Measurements from ENCODE around the gene ANKRD16. TPM values are rescaled to one million over a fixed set of nuclear protein-coding genes. Genes with fewer than 3 reads are reported as not detected.
"Not testable (repeated sequence)": the region's sequence is repeated elsewhere in the genome, so short reads cannot be mapped to it uniquely, and the experiment has no call there.

ANKRD16 gene
- total RNA-seq, 6 donors from 2014 or later, result 4.3 to 27.2 (median 7.5) TPM

DNA sequence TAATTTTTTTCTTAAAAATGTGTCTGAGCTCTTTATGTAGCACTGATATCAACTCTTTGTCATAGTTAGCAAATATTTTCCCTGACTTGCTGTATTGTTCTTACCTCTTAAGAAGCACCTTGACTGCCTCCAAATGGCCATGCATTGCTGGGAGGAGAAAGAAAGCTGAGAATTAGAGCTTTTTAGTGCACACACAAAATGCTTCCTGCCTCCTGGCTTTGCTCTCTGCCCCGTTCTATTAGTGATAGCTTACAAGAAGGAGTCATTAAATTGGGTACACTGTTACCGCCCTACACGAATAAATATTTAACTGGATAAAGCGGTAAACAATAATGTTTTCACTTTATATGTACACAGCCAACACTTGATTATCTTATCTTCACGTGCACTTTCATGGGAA is 4.1 kb downstream of the ANKRD16 start:
- Histone ChIP-seq H3K9me3 (no peaks in the 10 kb centered on the region), H3K27ac (no peak overlapping the region), H3K36me3 (peaks cover 5 to 40% (median 24%) of the 10 kb centered on the region in 4 donors), H3K27me3 (no peaks in the 10 kb centered on the region), H3K4me3 (no peak overlapping the region), H3K4me1 (peaks cover 10 to 18% (median 16%) of the 10 kb centered on the region in 4 donors)
- WGBS, 2 donors, result 76 to 82% methylated on average over 5 of the region's 5 CpGs
- DNase-seq, result no peak
- no peak for TF ChIP-seq EP300 (IDR thresholded peaks at IDR 0.05)
- no peak for TF ChIP-seq POLR2A (IDR thresholded peaks at IDR 0.05)
- no peak for TF ChIP-seq CTCF (IDR thresholded peaks at IDR 0.05)
- TF ChIP-seq POLR2AphosphoS5 (IDR thresholded peaks at IDR 0.05), result no peak
- no peak for ATAC-seq (ENCODE audit: low FRiP score in 2 of 2)

DNA sequence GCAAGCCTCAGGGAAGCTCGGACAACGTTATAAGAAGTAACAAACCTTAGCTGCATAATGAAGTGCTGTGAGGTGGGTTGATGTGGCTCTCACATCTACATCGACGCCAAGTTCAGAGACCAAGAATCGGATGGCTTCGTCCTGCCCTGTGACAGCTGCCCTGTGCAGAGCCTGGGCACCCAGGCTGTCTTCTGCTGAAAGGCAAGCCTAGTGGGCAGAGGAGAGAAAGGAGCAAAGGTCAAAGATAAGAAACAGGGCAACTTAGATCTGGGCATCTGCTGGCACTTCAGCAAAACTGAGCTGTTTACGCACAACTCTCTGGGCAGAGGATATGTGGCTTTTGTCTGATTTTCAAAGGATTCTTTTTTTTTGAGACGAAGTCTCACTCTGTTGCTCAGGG is 6.7 kb downstream of the ANKRD16 start:
- DNase-seq, result no peak
- H3K27ac ChIP-seq, result no peak overlapping the region
- no peak for TF ChIP-seq POLR2AphosphoS5 (IDR thresholded peaks at IDR 0.05)
- TF ChIP-seq EP300 (IDR thresholded peaks at IDR 0.05), result no peak
- TF ChIP-seq POLR2A (IDR thresholded peaks at IDR 0.05), result no peak
- TF ChIP-seq CTCF (IDR thresholded peaks at IDR 0.05), result no peak
- no peak overlapping the region for H3K4me3 ChIP-seq
- H3K36me3 ChIP-seq, result peaks cover 5 to 64% (median 31%) of the 10 kb centered on the region in 4 donors
- ATAC-seq (ENCODE audit: low FRiP score in 2 of 2), result no peak
- H3K27me3 ChIP-seq, result no peaks in the 10 kb centered on the region
- WGBS, 2 donors, result 84 to 90% methylated on average over 7 to 8 of the region's 8 CpGs
- H3K9me3 ChIP-seq, result no peaks in the 10 kb centered on the region
- peaks cover 3 to 6% (median 5%) of the 10 kb centered on the region in 4 donors for H3K4me1 ChIP-seq

DNA sequence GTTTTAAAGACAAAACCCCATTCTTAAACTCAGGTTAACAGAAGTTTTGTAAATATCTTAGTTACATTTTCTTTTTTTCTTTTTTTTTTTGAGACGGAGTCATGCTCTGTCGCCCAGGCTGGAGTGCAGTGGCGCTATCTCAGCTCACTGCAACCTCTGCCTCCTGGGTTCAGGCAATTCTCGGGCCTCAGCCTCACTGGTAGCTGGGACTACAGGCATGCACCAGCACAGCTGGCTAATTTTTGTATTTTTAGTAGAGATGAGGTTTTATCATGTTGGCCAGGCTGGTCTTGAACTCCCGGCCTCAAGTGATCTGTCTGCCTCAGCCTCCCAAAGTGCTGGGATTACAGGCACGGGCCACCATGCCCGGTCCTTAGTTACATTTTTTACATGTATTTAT is 12.7 kb downstream of the ANKRD16 start:
- not testable (repeated sequence) for H3K27me3 ChIP-seq; DNase-seq; H3K27ac ChIP-seq; H3K4me3 ChIP-seq; H3K9me3 ChIP-seq; ATAC-seq (ENCODE audit: low FRiP score in 2 of 2); H3K4me1 ChIP-seq
- H3K36me3 ChIP-seq, result peaks cover 2 to 53% (median 19%) of the 10 kb centered on the region in 4 donors
- WGBS, 2 donors, result 92 to 96% methylated on average over 7 of the region's 7 CpGs

DNA sequence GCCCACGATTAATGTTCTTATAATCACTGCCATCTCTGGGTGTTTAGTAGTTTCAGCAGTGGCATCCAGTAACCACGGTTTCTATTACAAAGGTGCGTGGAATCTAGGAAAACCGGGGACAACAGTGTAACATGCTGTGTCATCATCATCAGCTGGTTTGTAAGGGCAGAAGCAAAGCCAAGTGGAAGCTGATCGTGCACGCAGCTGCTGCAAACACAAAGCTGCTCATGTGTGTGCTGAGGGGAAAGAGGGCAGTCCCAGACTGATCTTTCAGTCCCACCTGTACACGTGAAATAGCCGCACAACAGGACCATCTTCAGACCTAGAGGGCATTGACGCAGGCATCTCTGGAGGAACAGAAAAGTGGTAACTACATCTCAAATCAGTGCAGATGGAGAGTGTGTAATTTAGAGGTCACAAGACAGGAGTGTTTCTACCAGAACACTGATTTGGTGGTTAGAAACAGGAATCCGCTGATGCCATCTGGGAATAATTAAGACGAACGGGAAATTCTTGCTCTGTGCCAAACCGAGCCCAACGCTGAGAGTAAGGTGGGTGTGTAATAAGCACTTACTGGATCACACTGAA is 13.4 kb downstream of the ANKRD16 start:
- no peak for TF ChIP-seq POLR2A (IDR thresholded peaks at IDR 0.05)
- no peak for TF ChIP-seq EP300 (IDR thresholded peaks at IDR 0.05)
- no peak for TF ChIP-seq POLR2AphosphoS5 (IDR thresholded peaks at IDR 0.05)
- no peak for TF ChIP-seq CTCF (IDR thresholded peaks at IDR 0.05)
- DNase-seq (no peak), ATAC-seq (ENCODE audit: low FRiP score in 2 of 2) (peak in 1 of 2 donors; percentile 21)
- H3K27ac ChIP-seq, result no peak overlapping the region
- H3K4me3 ChIP-seq, result no peak overlapping the region
- H3K27me3 ChIP-seq, result no peaks in the 10 kb centered on the region
- no peaks in the 10 kb centered on the region for H3K4me1 ChIP-seq
- no peaks in the 10 kb centered on the region for H3K9me3 ChIP-seq
- WGBS, 2 donors, result 81 to 84% methylated on average over 14 of the region's 14 CpGs
- H3K36me3 ChIP-seq, result peaks cover 0 to 46% (median 16%) of the 10 kb centered on the region in 4 donors

DNA sequence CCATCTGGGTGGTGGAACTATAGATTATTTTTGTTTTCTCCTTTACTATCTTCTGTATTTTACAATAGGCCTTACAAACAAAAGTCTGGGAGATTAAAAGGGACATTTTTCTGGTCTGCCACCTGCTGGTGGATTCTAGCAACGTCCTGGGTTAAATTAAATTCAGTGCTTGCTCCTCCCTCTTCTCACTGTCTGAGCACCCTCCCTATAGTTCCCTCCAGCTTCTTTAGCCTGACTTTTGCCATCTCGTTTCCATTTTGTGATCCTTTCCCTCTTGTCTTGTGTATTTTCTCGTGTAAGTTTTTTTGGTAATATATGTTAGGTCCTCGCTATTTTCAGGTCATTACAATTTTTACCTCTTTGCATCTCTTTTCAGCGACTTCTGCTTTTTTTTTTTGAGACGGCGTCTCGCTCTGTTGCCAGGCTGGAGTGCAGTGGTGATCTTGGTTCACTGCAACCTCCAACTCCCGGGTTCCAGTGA is 16.1 kb downstream of the ANKRD16 start:
- WGBS, 2 donors, result 40 to 43% methylated on average over 9 of the region's 9 CpGs
- Histone ChIP-seq H3K27ac (no peak overlapping the region), H3K27me3 (no peaks in the 10 kb centered on the region), H3K4me3 (no peak overlapping the region), H3K4me1 (no peaks in the 10 kb centered on the region), H3K9me3 (no peaks in the 10 kb centered on the region), H3K36me3 (peaks cover 0 to 26% (median 12%) of the 10 kb centered on the region in 4 donors)
- ATAC-seq (ENCODE audit: low FRiP score in 2 of 2) (peak; percentile 86 to 93), DNase-seq (peak in 1 of 2 donors; percentile 51)
- TF ChIP-seq CTCF (IDR thresholded peaks at IDR 0.05), result peak; percentile 56 to 80 (median 74)
- TF ChIP-seq POLR2AphosphoS5 (IDR thresholded peaks at IDR 0.05), result no peak

Data from upper lobe of left lung (tissue), 6 donors.